NCI-H187 (cell line): Measurements from ENCODE around the gene MAU2.

Source experiments
- DNase-seq, 2 experiments: peaks; one replicate each; lab custom pipeline; 2025; lab: John Stamatoyannopoulos, UW

MAU2 gene

DNA sequence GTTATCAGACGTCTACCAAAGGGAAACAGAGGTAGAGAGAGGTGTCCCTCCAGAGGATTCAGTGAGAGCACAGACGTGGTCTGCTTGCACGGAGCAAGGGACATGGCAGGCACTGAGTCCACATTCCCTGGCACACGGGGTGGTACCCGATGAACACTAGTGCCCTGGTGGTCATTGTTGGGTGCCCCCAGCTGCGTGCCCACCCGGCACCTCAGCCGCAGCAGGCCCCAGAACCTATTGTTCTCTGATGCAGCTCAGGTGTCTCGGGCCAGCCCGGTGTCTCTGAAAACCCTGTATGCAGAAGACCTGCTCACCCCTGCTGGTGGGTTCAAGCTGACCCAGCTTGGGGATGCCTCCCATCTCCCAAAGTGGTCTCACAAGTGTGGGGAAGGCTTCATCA, 12.3 kb upstream of the MAU2 start:
- DNase-seq, result no peak

GRCh38 chr19:19315444-19315843, 5.2 kb upstream of the MAU2 start:
- no peak for DNase-seq

- no peak for DNase-seq
Measured at GRCh38 chr19:19316082-19316481, 4.5 kb upstream of the MAU2 start.

DNA sequence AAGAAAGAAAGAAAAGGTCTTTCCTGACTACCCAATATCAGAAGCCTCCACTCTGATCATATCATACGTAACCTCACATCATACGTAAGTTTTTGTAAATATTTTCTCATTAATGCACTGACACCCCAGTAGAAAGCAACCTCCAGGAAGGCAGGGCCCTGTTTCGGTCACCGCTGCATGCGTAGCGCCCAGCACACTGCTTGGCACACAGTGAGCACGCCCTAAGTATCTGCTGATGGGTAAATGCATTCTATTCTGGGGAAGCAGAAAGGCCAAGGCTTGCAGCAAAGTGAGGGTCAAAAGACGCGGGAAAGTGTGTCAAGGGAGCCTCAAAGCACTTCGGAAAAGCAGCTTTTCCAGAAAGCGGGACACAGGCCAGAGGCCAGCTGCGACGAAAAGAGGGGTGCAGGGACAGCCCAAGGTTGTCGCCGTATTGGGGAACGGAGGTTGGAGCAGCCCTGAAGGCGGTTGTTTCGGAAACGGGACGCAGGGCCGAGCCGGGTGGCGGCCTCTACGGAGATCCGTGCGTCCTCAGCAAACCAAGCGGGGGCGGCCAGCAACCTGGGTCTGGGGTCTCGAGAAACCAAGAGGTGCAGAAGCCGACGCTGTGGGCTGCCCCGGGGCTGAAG, 783 bp upstream of the MAU2 start:
- DNase-seq, result no peak

DNA sequence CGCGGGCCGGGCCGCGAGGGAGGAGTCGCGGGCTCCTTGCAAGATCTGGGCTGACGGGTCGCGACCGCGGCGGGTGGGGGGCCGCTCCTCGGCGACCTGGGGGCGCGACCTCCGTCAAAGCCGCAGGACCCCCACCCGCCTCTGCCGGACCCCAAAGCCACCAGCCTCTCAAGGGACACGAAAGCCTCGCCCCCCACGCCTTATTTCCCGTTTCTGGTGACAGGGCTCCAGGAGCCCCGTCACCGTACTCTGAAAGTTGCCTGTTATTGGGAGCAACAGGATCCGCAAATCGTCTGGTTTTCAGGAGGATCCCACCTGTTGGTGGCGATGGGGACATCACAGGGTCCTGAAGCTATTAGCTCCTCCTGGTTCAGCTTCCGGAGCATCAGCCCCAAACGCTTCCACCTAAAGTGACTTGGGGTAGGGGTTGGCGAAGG, 530 bp downstream of the MAU2 start:
- DNase-seq, result no peak

- DNase-seq, result no peak
Measured at GRCh38 chr19:19324059-19324770, 3.6 kb downstream of the MAU2 start.

- no peak for DNase-seq
Measured at GRCh38 chr19:19327672-19328071, 7.0 kb downstream of the MAU2 start.

DNA sequence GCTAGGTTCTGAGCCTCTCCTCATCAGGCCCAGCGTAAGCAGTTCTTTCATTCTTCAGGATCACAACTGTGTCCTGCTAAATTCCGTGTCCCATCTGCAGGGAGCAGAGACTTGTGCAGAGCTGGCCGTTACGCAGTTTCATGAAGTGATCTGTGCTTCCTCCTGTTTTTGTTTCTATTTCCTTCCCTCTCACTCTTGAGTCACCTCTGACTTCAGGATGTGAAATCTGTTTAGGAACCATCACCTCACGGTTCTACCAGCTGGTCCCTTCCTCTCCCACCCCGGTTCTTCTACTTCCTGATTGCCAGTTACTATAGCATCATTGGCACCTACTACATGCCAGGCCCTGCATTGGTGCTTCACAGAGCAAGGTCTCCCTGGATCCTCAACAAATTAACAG, 8.5 kb downstream of the MAU2 start:
- DNase-seq, result no peak

- DNase-seq, result no peak
Measured at GRCh38 chr19:19334063-19334988, 13.7 kb downstream of the MAU2 start.

GRCh38 chr19:19334989-19335344, 14.3 kb downstream of the MAU2 start:
- no peak for DNase-seq

DNA sequence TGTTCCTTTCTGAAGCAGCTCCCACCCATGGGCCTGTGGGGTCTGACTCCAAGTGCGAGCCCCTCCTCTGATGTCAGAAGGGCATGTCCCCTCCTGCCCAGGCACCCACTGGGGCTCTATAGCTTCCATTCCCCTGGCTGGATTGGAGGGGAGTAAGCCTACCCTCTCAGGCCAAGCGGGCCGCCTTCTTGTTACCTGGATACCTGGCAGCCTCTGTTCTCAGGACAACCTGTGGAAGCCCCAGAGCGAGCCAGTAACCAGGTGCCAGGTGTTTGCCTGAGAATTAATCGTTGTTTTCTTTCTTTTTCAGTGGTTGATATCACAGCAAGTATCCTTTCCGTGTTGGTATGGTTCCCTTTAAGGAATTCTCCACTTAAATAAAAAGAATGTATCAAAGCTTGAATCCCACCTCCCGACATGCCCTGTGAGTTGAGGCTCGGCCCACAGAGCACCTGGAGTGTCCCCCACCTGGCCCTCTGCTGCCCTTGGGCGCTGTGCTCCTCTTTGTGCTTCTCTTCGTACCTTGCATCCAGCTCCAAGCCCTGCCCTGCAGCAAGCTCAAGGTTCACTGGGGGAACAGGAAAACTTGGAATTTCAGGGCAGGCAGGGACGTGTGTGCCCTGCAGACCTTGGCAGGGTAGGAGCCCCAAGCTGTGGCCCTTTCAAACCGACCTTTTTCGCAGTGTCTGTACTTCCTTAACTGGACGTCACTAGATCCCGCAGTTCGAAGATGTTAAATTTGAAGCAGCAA, 15.0 kb downstream of the MAU2 start:
- no peak for DNase-seq

DNA sequence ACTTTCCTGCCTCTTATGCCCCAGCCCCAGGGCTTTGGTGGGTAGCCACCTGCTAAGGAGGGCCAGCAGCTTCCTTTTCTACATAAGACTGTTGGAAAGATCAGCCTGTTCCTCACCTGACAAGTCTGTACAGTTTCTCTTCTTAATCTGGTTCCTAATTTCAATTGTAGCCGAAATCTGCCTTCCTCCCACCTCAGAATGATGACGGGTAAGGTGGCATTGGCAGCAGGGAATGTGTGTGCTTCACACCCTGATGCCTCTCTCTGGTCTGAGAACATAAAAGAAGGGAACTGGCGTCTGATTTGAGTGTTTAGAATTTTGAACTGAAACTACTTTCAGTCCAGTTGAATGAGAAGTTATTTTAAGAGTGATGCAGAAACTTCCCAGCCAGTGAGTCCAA, 16.0 kb downstream of the MAU2 start:
- DNase-seq, result no peak

GRCh38 chr19:19337120-19337519, 16.5 kb downstream of the MAU2 start:
- DNase-seq, result no peak

DNA sequence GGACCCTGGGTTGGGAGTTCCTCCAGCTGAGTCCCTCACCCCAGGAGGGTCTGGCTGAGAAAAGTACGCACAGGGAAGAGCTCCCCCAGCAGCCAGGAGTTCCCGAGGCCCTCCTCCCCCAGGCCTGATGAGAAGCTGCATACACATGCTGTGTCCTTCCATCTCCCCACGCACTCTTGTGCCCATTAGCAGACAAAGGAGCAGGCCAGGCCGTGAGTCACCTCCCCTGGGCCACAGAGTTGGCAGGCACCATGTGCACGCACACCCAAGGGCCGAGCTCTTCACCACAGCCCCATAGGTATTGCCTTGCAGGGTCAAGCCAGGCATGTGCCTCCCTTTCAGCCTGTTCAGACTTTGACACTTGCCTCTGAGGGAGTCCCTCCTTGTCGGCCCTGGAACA, 17.5 kb downstream of the MAU2 start:
- no peak for DNase-seq

- no peak for DNase-seq
Measured at GRCh38 chr19:19341026-19341425, 20.4 kb downstream of the MAU2 start.

GRCh38 chr19:19342086-19343015, 21.7 kb downstream of the MAU2 start:
- peak; percentile 10 to 51 for DNase-seq

GRCh38 chr19:19343016-19343362, 22.4 kb downstream of the MAU2 start:
- no peak for DNase-seq

DNA sequence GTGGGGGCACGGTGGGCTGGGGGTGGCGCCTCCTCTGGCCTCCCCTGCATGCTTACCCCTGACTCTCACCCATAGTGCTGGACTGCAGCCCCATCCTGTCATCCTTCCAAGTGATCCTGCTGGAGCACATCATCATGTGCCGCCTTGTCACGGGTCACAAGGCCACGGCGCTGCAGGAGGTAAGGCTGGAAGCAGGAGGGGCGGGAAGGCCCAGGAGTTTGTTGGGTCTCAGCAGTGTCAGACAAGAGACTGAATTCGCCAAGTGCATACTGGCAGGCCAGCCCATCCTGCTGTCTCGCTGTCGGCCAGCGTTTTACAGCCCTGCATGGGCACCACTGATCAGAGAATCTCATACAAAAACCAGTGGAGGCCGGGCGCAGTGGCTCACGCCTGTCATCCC, 23.1 kb downstream of the MAU2 start:
- DNase-seq, result no peak

DNA sequence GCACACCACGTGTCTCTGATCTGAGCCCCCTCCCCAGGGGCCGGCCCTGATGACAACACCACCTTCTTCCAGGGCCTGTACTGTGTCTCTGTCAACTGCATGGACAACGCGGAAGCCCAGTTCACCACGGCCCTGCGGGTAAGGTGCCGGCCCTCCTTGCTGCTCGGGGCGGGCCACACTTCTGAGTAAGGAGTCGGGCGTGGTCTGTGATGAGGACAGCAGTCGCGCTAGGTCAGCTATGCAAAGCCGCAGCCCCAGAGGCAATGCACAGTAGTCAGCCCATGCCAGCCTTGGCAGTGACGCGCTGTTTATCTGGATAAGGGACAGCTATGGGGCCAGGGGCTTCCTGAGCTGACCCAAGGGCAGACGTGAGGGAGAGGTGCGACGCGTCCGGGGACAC, 24.6 kb downstream of the MAU2 start:
- DNase-seq, result no peak

DNA sequence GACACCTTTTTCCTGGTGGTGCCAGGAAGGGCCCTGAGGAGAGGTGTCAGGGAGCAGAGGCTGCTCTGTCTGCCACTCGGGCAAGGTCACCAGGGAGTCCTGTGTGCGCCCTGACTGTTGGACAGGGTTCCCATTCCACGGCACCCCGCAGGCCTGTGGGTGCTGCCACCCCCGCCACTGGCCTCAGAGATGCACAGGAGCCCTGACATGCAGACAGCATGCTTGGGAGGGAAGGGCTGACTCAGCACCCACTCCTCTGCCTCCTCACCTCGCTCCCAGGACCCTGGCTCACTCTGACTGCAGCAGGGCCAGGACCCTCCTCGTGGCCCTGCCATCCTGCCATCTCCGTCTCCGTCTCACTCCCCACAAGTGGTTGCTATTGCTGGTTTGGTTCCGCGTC, 25.3 kb downstream of the MAU2 start:
- no peak for DNase-seq

DNA sequence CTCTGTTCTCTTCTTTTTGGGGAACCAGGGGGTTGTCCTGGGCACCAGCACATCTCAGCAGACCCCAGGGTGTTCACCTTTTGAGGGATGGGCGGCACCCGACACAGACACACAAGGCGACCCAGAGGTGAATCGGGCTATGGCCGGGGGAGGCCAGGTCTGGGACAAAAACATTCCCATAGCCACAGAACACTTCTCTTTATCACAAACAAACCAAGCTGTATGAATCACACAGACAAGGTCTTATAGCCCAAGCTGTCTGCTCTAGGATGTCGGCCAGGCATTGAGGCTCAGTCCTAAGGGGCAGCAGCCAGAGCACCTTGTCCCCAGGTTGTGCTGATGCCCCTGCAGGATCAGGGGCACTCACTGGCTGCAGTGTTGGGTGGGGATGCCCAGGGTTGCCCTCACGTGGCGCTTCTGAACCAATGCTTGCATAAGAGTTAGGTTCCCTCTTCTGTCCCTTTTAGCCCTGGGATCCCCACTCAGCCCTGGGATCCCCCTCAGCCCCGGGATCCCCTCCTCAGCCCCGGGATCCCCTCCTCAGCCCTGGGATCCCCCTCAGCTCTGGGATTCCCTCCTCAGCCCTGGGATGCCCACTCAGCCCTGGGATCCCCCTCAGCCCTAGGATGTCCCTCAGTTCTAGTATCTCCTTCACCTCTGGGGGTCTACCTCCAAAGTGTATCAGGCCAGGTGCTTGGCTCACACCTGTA, 26.9 kb downstream of the MAU2 start:
- no peak for DNase-seq
